ENCODE measurements around the gene SPTBN1. TPM values are rescaled to one million over a fixed set of nuclear protein-coding genes. Genes with fewer than 3 reads are reported as not detected.

Gene SPTBN1
- total RNA-seq, 1 donor from 2014 or later = 53.8 TPM

DNA sequence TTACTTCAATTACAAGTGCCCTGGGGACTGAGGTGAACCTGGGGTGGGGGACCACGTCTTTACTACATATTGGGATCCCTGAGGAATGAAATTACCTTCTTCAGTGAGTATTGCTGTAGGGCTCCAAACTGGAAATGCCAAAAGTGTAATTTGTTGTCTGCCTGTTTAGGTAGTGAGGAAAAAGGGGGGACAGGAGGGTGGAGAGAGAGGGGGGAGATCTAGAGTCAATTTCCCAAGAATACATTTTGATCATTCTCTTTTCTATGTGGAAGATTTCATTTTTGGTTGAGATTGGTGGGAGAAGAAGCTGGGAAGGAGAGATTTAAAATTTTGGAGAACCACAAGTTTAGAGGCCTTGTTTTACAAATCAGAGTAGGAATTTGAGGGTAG, 101.1 kb downstream of the SPTBN1 start:
- peak overlapping the region; percentile 95 for H3K4me3 Mint-ChIP-seq
- no peaks in the 10 kb centered on the region for H3K27me3 Mint-ChIP-seq
- peaks cover 52% of the 10 kb centered on the region for H3K4me1 Mint-ChIP-seq
- intact Hi-C loops (cut with micrococcal nuclease) = loop anchor here (5.0 kb wide), 1 partner anchor 100 kb away; no protein-coding TSS in a partner anchor
- H3K36me3 Mint-ChIP-seq (ENCODE audit: low read depth) = peaks cover 6% of the 10 kb centered on the region
- no peaks in the 10 kb centered on the region for H3K9me3 Mint-ChIP-seq
- peak overlapping the region; percentile 87 for H3K27ac Mint-ChIP-seq
- no peak for DNase-seq

- no peaks in the 10 kb centered on the region for H3K27me3 Mint-ChIP-seq
- peak overlapping the region; percentile 95 for H3K4me3 Mint-ChIP-seq
- no peaks in the 10 kb centered on the region for H3K9me3 Mint-ChIP-seq
- H3K27ac Mint-ChIP-seq = peak overlapping the region; percentile 87
- intact Hi-C loops (cut with micrococcal nuclease) = loop anchor here (1.0 to 5.0 kb wide), 3 partner anchors 31 to 100 kb away; no protein-coding TSS in a partner anchor
- peaks cover 57% of the 10 kb centered on the region for H3K4me1 Mint-ChIP-seq
- peak; percentile 93 for DNase-seq
- H3K36me3 Mint-ChIP-seq (ENCODE audit: low read depth) = peaks cover 6% of the 10 kb centered on the region
These were observed 101.6 kb downstream of the SPTBN1 start for GRCh38 chr2:54557601-54558187.

GRCh38 chr2:54558188-54559005, 102.3 kb downstream of the SPTBN1 start:
- peak; percentile 91 for DNase-seq
- intact Hi-C loops (cut with micrococcal nuclease) = loop anchor here (1.0 to 5.0 kb wide), 3 partner anchors 30 to 99 kb away; no protein-coding TSS in a partner anchor
- peak overlapping the region; percentile 95 for H3K27ac Mint-ChIP-seq
- H3K36me3 Mint-ChIP-seq (ENCODE audit: low read depth) = peaks cover 8% of the 10 kb centered on the region
- peak overlapping the region; percentile 95 for H3K4me3 Mint-ChIP-seq
- peaks cover 55% of the 10 kb centered on the region for H3K4me1 Mint-ChIP-seq
- no peaks in the 10 kb centered on the region for H3K27me3 Mint-ChIP-seq
- no peaks in the 10 kb centered on the region for H3K9me3 Mint-ChIP-seq

DNA sequence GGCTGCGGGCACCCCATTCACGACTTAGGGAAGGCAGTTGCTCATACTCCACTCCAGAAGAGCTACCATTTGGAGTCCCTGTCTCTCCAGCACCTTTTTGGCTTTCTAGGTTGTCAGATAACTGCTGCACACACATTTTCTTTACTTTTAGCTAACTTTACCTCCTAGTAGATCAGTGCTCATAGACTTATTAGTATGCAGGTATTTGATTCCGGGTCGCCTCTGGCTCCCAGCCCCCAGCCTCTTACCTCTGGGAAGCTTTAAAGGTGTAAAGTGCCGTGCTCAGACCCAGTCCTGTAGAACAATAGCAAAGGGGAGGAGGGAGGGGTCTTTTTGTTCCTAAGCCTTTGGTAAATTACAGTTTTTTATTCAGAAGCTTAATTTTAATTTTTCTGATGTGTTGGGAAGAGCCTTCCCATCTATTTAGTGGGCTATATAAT, 102.9 kb downstream of the SPTBN1 start:
- Mint-ChIP-seq H3K27ac (peak overlapping the region; percentile 95), H3K36me3 (ENCODE audit: low read depth) (peaks cover 10% of the 10 kb centered on the region), H3K4me3 (peak overlapping the region; percentile 95), H3K4me1 (peaks cover 53% of the 10 kb centered on the region), H3K27me3 (no peaks in the 10 kb centered on the region), H3K9me3 (no peaks in the 10 kb centered on the region)
- intact Hi-C loops (cut with micrococcal nuclease) = loop anchor here (2.0 to 5.0 kb wide), 2 partner anchors 30 to 98 kb away; no protein-coding TSS in a partner anchor
- no peak for DNase-seq

GRCh38 chr2:54559593-54560145, 103.5 kb downstream of the SPTBN1 start:
- intact Hi-C loops (cut with micrococcal nuclease) = loop anchor here (1.0 to 5.0 kb wide), 4 partner anchors 10 to 98 kb away; no protein-coding TSS in a partner anchor
- peak overlapping the region; percentile 95 for H3K27ac Mint-ChIP-seq
- peak; percentile 76 for DNase-seq
- no peaks in the 10 kb centered on the region for H3K27me3 Mint-ChIP-seq
- no peaks in the 10 kb centered on the region for H3K9me3 Mint-ChIP-seq
- peak overlapping the region; percentile 95 for H3K4me3 Mint-ChIP-seq
- peaks cover 10% of the 10 kb centered on the region for H3K36me3 Mint-ChIP-seq (ENCODE audit: low read depth)
- H3K4me1 Mint-ChIP-seq = peaks cover 57% of the 10 kb centered on the region

GRCh38 chr2:54560146-54560881, 104.2 kb downstream of the SPTBN1 start:
- peak overlapping the region; percentile 95 for H3K4me3 Mint-ChIP-seq
- no peaks in the 10 kb centered on the region for H3K9me3 Mint-ChIP-seq
- peaks cover 61% of the 10 kb centered on the region for H3K4me1 Mint-ChIP-seq
- peak overlapping the region; percentile 95 for H3K27ac Mint-ChIP-seq
- peak; percentile 86 for DNase-seq
- peaks cover 10% of the 10 kb centered on the region for H3K36me3 Mint-ChIP-seq (ENCODE audit: low read depth)
- intact Hi-C loops (cut with micrococcal nuclease) = loop anchor here (1.0 kb wide), 2 partner anchors 9 to 44 kb away; no protein-coding TSS in a partner anchor
- H3K27me3 Mint-ChIP-seq = no peaks in the 10 kb centered on the region

- peaks cover 14% of the 10 kb centered on the region for H3K36me3 Mint-ChIP-seq (ENCODE audit: low read depth)
- intact Hi-C loops (cut with micrococcal nuclease) = no loop called here
- no peaks in the 10 kb centered on the region for H3K27me3 Mint-ChIP-seq
- peaks cover 60% of the 10 kb centered on the region for H3K4me1 Mint-ChIP-seq
- no peaks in the 10 kb centered on the region for H3K9me3 Mint-ChIP-seq
- peak overlapping the region; percentile 95 for H3K4me3 Mint-ChIP-seq
- H3K27ac Mint-ChIP-seq = peak overlapping the region; percentile 95
- no peak for DNase-seq
These were observed 104.9 kb downstream of the SPTBN1 start for GRCh38 chr2:54561010-54561409.

DNA sequence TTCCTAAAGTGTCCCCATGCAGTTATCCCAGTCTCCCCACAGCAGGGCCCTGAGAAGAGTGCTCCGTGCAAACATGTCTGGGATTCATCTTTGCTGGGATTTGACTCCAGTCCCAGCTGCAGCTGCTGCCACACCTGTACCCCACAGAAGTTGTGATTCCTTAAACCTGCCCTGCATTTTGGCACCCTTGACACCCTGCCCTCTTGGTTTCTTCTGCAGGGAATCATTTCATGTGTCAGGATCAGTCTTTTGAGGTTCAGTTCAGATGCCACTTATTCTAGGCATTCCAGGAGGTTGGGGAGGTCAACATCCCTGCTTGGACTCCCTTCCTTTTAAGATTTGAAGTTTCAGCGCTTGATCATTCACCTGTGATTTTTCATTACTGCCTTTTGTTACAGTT, 108.3 kb downstream of the SPTBN1 start:
- no peaks in the 10 kb centered on the region for H3K9me3 Mint-ChIP-seq
- H3K4me3 Mint-ChIP-seq = no peak overlapping the region
- no peak for DNase-seq
- H3K36me3 Mint-ChIP-seq (ENCODE audit: low read depth) = peaks cover 15% of the 10 kb centered on the region
- intact Hi-C loops (cut with micrococcal nuclease) = no loop called here
- peaks cover 66% of the 10 kb centered on the region for H3K4me1 Mint-ChIP-seq
- H3K27me3 Mint-ChIP-seq = no peaks in the 10 kb centered on the region
- H3K27ac Mint-ChIP-seq = no peak overlapping the region

DNA sequence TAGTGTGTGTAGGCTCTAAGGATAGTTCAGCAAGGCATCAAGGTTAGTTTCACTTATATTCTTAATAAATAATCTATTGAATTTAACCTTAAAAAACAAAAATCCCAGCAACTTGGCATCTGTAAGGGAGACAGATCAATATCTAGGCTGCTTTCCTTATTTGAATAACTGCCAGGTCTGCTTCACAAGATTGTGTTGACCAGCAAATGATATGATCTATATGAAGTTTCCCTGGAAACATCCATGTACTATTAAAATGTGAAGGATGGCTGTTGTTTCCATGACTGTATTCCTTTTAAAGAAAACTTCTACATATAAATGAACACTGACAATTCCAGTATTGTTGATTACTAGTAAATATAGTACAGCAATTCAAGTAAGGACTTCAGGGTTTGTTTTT, 109.4 kb downstream of the SPTBN1 start:
- DNase-seq = no peak
- Mint-ChIP-seq H3K9me3 (no peaks in the 10 kb centered on the region), H3K36me3 (ENCODE audit: low read depth) (peaks cover 11% of the 10 kb centered on the region), H3K27ac (peak overlapping the region; percentile 62), H3K27me3 (no peaks in the 10 kb centered on the region), H3K4me1 (peaks cover 73% of the 10 kb centered on the region), H3K4me3 (peak overlapping the region; percentile 41)
- intact Hi-C loops (cut with micrococcal nuclease) = no loop called here

GRCh38 chr2:54566896-54567295, 110.8 kb downstream of the SPTBN1 start:
- H3K4me1 Mint-ChIP-seq = peaks cover 74% of the 10 kb centered on the region
- H3K27ac Mint-ChIP-seq = peak overlapping the region; percentile 48
- H3K4me3 Mint-ChIP-seq = peak overlapping the region; percentile 26
- intact Hi-C loops (cut with micrococcal nuclease) = no loop called here
- H3K36me3 Mint-ChIP-seq (ENCODE audit: low read depth) = peaks cover 11% of the 10 kb centered on the region
- DNase-seq = no peak
- H3K9me3 Mint-ChIP-seq = no peaks in the 10 kb centered on the region
- H3K27me3 Mint-ChIP-seq = no peaks in the 10 kb centered on the region

- peaks cover 7% of the 10 kb centered on the region for H3K36me3 Mint-ChIP-seq (ENCODE audit: low read depth)
- peak overlapping the region; percentile 79 for H3K4me3 Mint-ChIP-seq
- intact Hi-C loops (cut with micrococcal nuclease) = loop anchor here (1.0 kb wide), 1 partner anchor 9 kb away; no protein-coding TSS in a partner anchor
- H3K27ac Mint-ChIP-seq = peak overlapping the region; percentile 96
- peak; percentile 71 for DNase-seq
- H3K9me3 Mint-ChIP-seq = no peaks in the 10 kb centered on the region
- no peaks in the 10 kb centered on the region for H3K27me3 Mint-ChIP-seq
- H3K4me1 Mint-ChIP-seq = peaks cover 76% of the 10 kb centered on the region
These were observed 112.8 kb downstream of the SPTBN1 start for GRCh38 chr2:54568876-54569321.

DNA sequence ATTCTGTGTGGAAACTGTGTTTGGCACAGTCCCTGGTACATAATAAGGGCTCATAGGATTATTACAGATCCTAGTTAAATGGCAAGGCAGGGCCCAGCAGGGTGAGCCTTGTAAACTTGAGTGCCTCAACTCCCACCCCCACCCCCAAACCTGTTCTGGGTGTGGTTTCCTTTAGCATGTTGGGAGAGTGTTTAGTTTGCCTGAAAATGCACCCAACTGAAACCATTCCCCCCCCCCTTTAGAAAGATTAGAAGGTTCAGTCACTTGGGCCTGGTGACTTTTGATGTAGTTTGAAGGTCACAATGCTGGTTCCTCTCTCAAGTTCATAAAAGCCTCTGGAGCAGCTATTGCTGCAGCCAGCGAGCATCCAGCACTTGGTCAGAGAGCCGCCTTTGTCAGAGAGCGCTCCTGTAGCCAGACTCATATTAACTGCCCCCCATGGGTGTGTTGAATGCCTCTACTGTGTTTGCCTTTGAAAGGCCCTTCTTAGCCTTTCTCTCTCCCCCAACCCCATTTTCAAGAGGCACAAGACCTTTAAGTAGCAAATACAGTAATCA, 113.7 kb downstream of the SPTBN1 start:
- H3K27me3 Mint-ChIP-seq = no peaks in the 10 kb centered on the region
- H3K4me3 Mint-ChIP-seq = peak overlapping the region; percentile 79
- intact Hi-C loops (cut with micrococcal nuclease) = loop anchor here (1.0 to 5.0 kb wide), 7 partner anchors 10 to 1047 kb away; partner anchors contain the start of genes EML6, PPP4R3B and RTN4
- H3K36me3 Mint-ChIP-seq (ENCODE audit: low read depth) = peaks cover 7% of the 10 kb centered on the region
- no peaks in the 10 kb centered on the region for H3K9me3 Mint-ChIP-seq
- peak overlapping the region; percentile 96 for H3K27ac Mint-ChIP-seq
- H3K4me1 Mint-ChIP-seq = peaks cover 77% of the 10 kb centered on the region
- peak; percentile 85 for DNase-seq

Data from activated CD4-positive, alpha-beta T cell treated with anti-CD3 and anti-CD28 coated beads, Interleukin-2, amount 10 ng/mL, durations not matched to agents 24 days and 14 days (primary cell).